ENCODE results near the gene SLC27A3.

Gene SLC27A3, protein sequence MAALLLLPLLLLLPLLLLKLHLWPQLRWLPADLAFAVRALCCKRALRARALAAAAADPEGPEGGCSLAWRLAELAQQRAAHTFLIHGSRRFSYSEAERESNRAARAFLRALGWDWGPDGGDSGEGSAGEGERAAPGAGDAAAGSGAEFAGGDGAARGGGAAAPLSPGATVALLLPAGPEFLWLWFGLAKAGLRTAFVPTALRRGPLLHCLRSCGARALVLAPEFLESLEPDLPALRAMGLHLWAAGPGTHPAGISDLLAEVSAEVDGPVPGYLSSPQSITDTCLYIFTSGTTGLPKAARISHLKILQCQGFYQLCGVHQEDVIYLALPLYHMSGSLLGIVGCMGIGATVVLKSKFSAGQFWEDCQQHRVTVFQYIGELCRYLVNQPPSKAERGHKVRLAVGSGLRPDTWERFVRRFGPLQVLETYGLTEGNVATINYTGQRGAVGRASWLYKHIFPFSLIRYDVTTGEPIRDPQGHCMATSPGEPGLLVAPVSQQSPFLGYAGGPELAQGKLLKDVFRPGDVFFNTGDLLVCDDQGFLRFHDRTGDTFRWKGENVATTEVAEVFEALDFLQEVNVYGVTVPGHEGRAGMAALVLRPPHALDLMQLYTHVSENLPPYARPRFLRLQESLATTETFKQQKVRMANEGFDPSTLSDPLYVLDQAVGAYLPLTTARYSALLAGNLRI

DNA sequence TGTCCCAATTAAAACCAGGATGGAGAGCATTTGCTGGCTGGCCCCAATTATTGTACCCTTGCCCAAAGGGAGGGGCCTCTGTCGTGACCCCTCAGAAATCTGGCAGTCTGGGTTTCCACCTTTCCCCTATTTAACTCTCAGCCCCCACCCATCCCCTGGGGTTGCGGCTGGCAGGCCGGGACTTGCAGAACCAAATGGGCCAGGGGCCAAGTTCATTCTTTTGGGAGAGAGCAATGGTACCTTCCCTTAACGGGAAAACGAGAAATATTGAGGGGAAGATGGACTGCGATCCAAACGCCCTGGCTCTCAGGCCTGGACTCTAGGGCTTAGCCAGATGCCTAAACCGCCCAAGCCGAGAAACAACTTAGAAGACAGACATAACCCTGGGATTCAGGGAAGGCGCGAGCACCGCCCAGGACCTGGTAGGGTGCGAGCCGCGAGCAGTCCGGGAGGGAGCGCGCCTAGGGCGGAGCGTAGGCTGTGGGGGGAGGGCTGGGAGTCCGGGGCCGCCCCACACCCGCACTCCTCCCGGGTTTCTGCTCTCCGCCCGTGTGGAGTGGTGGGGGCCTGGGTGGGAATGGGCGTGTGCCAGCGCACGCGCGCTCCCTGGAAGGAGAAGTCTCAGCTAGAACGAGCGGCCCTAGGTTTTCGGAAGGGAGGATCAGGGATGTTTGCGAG lies at the start of gene SLC27A3:
Gene SLC27A3 (plus strand): TSS at position 628 of the 678 bp plus-strand sequence. CDS start 91 bp downstream, outside the sequence.
- peak; percentile 60 for DNase-seq

DNA sequence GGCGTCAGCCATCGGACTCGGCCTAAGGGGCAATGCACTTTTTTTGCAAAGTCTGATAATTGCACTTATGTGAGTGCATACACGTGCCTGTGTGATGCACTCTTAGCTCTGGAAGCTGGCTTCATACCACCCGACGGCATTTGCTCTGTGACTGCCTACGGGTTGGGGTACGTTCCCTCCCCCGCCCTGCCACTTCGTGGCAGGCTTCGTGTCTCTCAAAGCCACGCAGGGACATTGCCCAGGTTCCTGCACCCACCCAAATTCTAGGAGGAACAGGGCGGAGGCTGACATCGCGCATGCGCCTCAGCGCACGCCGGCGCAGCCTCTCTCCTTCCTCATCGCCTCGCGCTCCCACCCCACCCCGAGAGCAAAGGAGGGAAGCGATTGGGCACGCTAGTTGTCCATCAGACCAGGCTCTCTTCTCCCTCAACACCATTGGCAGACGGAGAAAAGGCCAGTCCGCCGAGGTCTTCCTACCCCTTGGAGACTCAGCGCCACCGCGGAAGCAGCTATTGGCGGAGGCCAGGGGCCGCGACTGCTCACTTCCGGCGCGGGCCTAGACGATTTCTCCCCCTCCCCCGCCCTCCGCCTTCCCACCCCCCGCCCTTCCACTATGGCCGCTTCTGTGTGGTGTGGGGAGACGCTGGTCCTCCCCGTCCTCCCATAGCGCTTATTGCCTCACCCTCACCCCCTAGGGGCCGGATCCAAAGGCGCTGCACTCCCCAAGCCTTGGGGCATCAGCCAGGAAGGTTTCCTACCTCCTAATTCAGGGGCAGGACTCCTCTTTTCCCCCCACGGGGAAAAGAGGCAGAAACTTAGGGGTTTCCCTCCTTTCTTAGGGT lies 47.5 kb upstream of the SLC27A3 start, which contains the start of gene INTS3:
Gene INTS3 (plus strand): TSS at position 588 of the 842 bp plus-strand sequence. CDS start 585 bp downstream, outside the sequence.
- peak; percentile 100 for DNase-seq

DNA sequence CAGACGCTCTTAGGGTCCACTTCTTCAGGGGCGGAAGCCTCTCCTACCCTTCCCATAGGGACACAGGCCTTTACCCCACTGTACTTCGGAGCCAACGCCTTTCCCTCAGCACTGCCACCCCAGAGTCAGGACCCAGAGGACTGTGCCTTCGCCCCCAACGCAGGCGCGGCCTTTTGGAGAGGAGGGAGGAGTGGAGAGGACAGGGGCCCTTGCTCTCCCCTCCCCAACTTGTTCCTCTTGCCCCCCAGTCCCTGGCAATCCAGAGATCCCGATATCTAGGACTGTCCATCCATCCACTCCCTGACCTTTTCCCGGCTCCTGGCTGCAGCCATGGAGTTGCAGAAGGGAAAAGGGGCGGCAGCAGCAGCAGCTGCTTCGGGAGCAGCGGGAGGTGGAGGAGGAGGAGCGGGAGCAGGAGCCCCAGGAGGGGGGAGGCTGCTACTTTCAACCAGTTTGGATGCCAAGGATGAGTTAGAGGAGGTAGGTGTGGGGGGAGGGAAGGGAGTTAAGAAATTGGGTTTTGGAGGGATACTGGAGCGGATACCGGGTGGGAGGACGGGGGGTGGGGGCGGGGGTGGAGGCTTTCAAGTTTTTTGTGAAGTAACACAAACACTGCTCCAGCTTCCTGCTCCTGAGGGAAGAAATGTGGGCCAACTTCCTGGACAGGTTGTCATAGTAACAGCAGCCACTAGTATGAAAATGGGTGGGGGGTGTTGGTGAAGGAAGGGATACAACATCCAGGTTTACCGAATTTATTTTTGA lies 46.7 kb upstream of the SLC27A3 start:
- DNase-seq: peak; percentile 44

DNA sequence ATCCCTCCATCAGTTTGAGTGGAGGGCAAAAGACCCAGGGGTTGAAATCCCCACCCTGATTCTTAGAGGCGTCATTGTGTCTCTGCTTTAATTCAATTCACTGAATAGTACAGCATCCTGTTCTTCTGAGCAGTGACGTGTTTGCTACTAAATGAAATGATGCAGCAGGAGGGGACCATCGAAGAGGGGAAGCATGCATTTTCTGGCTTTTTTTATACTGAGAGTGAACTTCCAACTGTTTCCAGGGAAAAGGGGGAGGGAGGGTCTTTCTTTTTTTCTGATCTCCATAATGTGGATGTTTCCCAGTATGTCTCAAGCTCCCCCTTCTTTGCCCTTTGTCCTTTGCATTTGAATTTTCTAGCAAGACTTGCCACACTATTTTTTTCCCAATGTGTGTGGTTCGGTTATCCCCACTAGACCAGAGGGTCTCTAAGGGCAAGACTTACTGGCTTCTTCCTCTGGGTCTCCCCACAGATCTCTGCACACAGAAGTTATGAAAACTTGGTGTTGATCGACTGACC lies 44.7 kb upstream of the SLC27A3 start:
- DNase-seq: no peak

DNA sequence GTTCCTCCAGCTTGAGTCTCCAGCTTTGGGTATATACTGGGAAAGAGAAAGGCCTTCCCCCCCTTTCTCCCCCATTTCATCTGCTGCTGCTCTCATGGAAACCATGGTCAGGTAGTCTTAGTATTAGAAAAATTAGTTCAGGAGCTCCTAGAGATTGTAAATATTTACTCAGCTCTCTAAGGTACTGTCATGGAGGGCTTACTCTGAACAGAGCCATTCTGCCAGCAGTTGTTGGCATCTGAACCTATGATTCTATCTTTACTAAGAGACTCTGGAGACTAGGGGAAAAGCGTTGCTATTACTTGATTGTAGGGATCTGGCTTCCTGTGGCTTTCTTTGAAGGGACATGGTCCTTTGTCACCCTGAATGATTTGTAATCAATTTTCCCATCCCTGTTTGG lies 41.2 kb upstream of the SLC27A3 start:
- DNase-seq: no peak

DNA sequence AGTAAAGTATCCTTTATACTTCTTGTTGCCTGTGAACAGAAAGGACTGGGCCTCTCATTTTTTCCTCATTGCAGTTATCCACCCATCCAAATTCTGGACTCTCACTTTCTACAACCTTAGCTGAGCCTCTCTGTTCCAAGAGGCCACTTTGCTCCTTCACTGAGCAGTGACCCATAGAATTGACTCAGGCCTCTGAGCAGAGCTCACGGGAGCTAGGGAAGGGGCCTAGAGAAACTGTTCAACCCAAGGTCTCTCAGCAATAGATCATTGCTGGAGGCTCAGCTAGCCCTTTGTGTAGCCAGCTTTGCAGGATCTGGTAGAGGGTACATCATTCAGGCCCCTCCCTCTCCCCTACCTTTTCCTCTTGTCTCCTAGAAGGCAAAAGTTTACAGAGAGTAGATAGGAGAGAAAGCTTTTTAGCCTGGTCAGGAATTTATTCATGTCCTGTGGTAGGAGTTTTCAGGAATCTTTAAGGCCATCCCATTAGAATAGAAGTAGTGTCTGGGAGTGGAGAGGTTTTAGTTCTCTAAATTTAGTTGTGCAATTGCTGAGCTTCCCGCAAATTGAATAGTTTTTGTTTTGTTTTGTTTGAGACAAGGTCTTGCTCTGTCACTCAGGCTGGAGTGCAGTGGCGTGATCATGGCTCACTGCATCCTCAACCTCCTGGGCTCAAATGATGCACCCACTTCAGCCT lies 40.7 kb upstream of the SLC27A3 start:
- no peak for DNase-seq

DNA sequence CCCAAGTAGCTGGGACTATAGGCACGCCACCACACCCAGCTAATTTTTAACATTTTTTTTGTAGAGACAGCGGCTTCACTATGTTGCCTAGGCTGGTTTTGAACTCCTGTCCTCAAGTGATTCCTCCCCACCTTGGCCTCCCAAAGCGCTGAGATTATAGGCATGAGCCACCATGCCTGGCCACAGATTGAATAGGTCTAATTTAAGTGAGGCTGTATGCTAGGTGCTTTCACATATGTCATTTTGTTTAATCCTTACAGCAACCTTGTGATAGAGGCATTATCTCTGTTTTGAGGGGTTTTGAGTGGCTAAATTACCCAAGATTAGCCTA lies 40.2 kb upstream of the SLC27A3 start:
- DNase-seq: no peak

DNA sequence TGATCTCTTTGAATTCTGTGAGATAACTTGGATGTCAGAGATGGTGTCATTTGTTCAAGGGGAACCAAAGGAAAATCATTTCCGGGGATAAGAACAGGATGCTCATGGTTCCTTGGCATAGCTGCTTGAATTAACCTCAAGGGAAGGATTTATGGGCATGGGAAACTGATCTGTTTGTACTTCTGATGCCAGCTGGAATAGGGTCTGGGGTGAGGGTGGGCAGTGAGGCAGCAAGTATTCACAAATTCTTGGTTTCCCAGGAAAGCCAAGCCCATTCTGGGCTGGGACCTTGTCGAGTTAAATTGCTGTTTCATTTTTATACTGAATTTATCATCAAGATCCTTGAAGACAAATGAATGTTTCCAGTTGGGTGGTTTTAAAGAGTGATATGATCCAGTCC lies 33.2 kb upstream of the SLC27A3 start:
- DNase-seq: no peak

DNA sequence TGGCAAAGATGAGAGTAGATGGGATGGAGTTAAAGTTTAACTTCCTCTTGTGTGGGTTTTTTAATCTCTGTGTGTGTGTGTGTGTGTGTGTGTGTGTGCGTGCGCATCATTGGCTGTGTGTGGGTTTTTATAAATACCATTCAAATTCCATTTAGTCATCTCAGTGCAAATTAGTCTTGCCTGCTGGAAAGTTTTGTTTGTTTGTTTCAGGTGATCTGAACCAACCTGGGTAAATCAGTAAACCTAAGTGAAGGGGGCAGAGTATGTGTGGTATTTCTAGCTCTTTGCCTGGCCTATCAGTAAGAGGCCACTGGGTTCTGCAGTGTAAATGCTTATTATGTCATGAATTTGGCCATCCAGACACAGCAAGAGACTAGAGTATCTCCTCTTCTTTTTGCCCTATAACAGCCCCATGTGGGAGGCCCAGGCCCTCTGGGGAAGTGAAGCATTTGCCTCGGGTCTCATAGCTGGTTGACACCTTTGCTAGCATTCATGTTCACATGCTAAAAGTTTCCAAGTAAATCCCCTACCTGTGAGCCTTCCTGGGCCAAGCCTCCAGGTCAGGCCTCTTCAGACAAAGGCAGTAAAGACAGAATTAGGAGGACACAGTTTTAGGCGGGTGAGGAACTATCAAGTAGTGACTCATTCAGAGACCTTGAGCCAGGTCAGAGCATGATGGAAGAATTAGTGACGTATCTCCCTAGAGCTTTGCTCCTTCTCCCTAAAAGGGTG lies 32.6 kb upstream of the SLC27A3 start:
- DNase-seq: no peak

DNA sequence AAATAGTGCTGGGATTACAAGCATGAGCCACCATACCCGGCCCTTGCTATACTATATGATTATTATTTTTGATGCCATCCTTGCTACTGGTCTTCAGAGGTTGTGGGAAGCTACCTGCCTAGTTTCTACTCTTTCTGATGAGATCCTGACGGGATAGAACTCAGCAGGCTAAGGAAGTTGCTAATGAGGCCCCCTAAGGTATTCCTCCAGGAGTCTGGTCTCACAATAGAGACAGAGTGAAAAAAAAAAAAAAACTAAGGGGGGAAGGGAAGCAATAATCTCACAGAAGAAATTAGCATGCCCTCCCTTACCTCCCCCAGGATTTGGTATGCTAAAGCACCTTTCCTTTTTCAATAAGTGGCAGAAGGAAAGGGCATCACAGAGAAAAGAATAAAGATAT lies 29.8 kb upstream of the SLC27A3 start:
- no peak for DNase-seq

DNA sequence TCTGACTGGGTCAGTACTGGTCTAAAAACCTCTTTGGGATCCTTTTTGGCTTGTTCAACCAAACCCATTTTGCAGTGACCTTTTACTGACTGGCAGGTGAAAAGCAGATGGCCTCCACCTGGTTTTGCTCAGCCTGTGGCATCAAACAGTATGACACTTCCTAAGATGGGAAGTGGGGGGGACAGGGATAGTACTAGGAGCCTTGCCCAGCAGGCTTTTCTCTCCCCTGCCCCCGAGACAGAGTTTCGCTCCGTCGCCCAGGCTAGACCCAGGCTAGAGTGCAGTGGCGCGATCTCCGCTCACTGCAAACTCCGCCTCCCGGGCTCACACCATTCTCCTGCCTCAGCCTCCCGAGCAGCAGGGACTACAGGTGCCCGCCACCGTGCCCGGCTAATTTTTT lies 29.0 kb upstream of the SLC27A3 start:
- no peak for DNase-seq

DNA sequence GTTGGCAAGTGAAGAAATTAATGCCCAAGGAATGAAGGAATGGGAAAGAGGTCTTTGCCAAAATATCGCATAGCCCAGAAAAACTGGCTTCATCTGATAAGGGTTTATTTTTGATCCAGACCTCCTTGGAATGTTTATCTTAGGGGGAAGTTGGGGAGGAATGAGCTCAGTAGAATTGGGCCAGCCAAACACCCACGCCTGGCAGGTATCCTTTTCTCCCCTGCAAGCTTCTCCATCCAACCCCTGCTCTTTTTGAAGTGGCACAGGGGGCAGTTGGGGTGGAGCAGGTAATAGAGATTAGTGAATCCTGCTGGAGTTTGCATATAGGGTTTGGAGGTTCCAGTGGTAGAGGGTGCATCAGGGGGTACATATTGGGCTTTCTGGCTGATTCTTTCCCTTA lies 26.3 kb upstream of the SLC27A3 start:
- DNase-seq: no peak

DNA sequence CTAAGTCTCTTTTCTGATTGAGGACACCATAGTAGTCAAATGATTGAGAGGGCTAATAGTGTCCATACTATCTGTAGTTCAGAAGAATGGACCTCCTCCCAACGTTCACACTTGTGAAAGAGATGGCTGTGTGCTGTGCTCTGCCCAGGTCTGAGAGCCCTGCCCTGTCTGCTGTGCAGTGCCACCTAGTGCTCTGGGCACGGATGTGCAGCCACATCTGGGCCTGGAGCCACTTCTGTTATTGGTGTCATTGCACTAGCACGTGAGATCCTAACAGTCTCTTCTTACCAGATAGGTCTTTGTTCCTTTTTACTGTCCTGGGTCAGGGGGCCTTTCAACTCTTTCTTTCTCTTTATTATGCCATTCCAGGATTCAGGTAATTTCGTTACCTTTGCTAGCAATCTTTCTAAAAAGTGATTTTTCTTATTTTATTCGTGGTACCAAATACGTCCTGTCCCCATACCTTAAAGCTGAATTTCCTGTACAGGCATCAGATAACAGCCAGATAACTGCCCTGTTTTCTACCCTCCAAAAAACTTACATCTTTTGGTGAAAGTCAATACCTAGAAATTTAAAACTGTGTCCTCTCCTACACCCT lies 25.7 kb upstream of the SLC27A3 start:
- DNase-seq: peak; percentile 88

DNA sequence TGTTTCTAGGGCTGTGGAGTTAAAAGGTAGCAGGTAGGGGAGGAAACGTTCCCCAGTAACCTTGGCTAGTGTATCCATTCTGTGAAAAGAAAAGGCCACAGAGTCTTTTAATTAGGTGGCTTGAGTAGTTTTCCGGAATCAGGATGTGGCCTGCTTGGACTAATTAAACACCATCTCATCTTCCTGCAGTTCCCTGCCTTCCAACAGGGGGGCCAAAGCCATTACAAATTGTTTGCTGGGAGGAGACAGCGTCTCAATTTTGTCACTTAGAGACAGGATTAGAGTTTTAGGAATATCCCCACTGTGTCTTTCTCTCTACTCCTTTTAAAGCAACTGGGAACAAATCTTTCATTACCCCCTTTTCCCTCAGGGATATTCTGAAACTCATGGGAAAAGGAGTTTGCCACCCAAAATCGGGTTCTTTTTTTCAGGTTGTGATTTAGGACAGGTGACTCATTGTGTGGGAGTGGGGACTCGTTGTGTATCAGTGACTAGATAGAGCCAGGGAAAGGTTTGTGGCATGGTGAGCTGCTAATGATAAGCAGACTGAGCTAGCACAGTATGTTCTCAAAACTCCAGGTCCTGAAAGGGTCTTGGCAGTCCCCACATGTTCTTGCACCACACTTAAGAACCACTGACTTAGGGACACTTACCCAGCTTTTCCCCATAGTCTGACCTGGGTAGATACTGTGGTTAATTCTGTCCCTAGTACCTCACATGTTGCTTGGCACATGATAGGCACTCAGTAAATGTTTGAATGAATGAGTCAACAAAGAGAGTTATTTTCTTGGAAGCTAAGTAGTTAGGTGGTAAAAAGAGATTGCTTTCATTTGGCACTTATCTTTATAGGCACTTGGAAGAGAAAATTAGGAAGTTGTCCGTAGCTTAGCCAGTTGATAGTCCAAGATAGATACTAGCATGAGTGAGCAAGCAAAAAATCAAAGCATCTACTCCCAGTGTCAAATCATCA lies 24.9 kb upstream of the SLC27A3 start:
- DNase-seq: peak; percentile 47

DNA sequence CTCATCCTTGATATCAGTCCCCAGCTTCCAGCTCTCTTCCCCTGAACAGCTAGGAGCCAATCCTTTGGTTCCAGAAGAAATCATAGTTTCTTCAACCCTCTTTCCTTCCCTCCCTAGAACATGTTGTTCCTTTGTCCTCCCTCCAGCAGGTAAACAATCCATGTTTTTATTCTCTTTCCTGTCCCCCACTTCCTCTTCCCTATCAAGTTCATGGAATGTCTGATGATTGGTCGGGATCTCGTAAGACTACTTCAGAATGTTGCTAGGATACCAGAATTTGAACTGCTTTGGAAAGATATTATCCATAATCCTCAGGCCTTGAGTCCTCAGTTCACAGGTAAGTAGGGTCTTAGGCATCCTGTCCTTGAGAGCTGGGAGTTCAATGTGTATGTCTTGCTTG lies 23.1 kb upstream of the SLC27A3 start:
- DNase-seq: no peak

DNA sequence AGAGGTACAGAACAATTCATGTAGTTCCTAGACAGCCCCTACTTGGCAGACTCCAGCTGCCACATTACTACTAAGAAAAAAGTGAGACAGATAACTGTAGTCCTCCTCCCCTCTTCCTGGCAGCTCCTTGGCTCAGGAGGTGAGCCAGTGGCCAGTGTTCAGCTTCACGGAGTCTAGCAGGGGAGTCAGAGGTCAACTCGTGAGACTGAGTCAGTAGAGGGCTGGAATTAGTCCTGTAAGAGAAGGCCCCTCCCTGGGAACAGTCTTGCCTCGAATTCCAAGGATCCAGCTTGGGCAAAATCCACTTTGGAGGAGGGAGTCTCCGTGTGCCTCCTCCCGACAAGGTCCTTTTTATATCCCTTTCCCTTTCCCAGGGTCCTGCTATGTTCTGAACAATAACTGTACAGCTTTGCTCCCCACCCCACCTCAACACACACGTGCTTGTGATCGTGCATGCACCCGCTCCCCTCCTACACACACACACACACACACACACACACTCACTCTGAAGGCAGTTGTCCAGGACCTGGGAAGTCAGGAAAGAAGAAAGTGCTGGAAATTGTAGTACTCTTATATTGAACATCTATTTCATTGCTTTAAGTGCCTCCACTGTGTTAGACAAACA lies 22.5 kb upstream of the SLC27A3 start:
- no peak for DNase-seq

DNA sequence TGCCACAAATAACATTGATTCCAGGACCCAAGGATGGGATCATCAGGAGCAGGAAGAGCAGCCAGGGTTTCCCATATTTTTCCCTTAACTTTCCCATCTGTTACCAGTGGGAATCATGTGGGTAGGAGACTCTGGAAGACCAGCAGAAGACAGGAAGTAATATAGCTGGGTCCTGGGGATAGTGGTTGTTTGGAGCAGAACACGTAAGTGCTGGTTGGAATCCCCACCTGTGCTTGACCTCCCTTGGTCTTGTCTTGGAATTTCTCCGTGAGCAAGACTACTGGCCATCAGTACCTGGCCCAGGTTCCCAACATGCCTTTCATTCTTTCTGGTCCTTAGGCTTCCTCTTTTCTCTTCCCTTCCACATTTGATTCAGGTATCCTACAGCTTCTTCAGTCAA lies 20.9 kb upstream of the SLC27A3 start:
- DNase-seq: no peak

DNA sequence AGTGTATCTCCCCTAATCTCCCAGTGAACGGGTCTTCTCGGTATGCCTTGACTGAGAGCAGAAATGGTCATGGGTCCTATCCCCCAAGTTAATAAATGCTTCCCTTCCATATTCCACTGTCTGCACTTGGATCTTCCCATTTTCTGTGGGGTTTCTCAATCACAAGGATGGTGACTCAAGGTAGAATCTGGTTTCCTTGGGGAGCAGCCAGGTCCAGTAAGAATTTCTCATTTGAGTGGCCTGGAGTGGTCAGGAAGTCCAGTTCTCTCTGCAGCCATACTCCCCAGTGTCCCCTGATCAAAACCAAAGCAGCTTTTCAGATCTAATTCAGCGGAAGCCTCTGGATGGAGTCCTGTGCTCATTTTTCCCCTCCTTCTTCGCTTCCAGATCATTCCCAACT lies 14.8 kb upstream of the SLC27A3 start:
- no peak for DNase-seq

Data from hematopoietic multipotent progenitor cell treated with erythropoietin and hydrocortisone succinate and interleukin-3 and kit ligand, for 8 days (in vitro differentiated cells).